NK-92 (cell line): ENCODE measurements around the gene USP49.

Experiments
- DNase-seq: peaks from one replicate; lab custom pipeline; 2025; ENCODE audit not compliant: unreplicated experiment; lab: John Stamatoyannopoulos, UW

USP49 gene

DNA sequence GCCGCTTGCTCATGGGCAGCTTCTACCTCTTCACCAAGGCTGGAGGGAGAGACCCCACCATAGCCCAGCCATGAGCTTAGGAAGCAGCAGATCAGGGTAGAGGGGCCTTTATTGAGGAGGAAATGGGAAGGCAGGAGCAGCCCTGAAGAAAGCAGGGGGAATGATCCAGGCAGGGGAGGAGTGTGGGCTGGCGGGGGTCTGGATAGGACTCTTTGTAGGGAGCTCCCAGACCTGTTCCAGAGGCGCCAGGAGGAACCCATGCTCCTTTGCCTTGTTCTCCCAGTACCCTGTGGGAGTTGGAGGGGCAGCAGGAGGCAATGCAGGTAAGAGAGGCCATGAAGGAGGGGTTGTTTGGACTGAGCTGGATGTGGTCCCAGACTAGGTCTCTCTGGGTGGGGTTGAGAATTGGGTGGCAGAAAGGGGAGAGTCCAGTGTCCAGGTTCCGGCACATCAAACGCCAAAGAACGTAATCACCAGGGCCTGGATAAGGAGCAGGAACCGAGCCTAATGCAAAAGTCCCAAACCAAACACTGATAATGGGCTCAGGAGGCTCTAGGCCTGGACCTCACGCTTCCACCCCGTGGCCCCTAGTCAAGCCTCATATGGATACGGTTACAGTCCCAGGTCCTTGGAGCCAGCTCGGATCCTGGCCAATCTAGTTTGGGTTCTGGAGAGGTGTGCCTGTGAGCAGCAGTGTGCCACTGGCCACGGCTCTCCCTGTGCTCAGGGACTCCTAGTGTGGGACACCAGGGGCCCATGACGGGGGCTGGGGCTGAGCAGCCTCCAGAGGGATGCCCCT lies 135.9 kb downstream of the USP49 start:
- no peak for DNase-seq

- no peak for DNase-seq
Measured at GRCh38 chr6:41758641-41759035, 136.5 kb downstream of the USP49 start.

DNA sequence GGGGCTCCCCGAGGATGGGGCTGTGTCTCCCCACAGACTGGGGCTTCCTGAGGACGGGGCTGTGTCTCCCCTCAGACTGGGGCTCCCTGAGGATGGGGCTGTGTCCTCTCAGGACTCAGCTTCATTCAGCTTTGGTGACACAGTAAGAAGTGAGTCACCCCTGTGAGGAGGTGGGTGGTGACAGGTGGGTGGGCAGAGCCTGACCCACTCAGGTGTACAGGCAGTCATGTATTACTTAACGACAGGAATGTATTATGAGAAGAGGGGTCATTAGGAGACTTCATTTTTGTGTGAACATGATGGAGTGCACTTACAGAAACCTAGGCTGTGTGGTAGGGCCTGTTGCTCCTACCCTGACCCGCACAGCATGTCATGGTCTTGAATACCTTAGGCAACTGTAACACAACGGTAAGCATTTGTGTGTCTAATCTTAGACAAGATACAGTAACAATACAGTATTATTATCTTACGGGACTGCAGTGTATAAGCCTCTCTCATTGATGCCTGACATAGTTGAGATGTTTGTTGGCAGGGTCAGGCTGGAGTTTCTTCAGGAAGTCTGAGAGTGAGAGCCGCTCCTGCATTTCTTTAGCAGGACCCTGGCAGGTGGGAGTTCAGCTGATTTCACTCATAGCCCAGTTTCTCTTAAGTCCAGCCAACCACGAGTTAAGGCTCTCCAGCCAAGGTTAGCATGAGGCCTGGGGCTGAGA lies 137.1 kb downstream of the USP49 start:
- DNase-seq = no peak

DNA sequence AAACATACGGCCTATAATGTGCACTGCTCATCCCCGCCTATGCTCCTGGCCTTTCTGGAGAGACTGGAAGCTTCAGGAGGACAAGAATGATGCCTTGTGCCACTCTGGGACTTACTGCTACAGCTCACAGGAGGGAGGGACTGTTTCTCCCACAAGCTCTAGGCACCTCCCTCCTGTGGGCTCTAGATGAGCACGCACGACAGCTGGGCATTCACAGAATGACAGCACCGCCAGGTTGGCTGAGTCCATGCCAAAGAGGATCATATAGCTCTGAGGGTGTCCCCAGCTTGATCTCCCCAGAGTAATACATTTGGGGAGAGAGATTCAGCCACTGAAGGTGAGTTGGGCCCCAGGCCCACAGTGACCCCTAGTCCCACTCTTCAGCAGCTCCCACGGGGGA lies 137.9 kb downstream of the USP49 start:
- DNase-seq = no peak

DNA sequence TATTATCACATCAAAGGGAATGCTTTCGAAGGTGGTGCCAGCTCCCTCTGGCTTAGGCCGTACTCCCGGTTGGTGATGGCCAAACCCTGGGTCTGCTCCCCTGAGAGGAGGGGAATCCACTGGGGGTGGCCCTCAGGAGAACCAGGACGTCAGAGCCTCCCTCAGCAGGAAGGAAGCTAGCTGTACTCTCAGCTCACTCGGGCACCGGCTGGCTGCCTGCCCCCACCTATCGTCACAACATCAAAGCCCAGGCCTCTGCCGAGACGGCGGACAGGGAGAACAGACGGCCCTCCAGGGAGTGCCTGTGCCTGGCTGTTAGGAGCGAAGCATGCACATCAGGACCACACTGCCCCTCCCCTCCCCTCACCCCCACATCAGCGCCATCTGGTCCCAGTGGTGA lies 138.8 kb downstream of the USP49 start:
- no peak for DNase-seq

GRCh38 chr6:41755895-41756294 lies 139.3 kb downstream of the USP49 start:
- no peak for DNase-seq

DNA sequence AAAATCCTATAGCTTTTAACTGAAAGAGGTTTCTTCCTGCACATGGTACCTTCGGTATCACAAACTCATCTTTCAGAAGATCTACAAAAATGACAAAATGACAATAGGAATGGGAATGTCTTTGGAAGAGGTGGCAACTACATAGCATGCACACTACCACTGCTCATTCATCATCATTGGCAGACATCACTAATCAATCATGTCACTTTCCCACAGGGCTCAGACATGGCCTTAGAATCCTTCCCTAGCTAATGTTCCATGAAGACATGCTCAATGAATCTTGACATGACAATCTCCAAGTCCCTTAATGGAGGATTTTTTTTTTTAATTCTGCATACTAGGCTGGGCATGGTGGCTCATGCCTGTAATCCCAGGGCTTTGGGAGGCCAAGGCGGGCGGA lies 144.8 kb downstream of the USP49 start:
- DNase-seq = no peak

DNA sequence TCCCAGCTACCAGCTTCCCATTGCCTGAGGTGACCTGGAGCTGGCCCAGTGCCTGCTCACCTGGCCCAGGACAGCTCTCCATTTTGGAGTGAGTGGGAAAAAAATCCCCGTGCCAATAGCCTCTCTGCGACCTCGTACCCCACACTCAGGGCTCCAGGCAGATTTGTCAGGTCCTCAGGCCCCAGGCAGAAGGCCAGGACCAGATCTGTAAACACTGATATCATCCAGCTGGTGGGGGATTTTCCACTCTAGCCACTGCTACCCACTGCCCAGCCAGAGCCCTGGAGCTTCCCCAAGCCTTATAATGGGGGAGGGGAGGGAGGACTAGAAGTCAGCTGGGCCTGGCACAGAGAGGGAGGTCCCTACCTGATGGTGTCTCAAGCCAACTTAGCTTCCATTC lies 146.6 kb downstream of the USP49 start:
- no peak for DNase-seq

DNA sequence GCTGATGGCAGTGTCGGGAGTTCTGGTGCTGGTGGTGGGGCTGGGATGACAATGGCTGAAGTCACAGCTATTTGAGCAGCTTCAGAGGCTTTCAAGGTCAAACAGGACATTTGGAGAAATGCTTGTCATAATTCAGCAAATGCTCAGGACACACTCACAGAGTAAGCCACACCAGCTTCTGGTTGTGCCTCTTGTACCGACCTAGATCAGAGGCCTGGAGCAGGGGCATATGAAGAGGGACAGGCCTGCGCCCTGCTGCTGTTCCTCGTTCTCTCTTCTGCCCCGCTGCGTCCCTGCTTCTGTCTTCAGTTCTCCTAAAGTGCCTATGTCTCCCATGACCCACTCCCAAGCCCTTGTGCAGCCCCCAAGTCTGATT lies 147.1 kb downstream of the USP49 start:
- no peak for DNase-seq

GRCh38 chr6:41747256-41748101 lies 147.7 kb downstream of the USP49 start, which contains the start of gene PGC:
Gene PGC, minus strand, starts transcription at chr6:41747397. Its CDS starts 63 bp downstream, at chr6:41747334.
- DNase-seq = no peak

- DNase-seq = no peak
Measured at GRCh38 chr6:41746107-41746506, 149.1 kb downstream of the USP49 start.

DNA sequence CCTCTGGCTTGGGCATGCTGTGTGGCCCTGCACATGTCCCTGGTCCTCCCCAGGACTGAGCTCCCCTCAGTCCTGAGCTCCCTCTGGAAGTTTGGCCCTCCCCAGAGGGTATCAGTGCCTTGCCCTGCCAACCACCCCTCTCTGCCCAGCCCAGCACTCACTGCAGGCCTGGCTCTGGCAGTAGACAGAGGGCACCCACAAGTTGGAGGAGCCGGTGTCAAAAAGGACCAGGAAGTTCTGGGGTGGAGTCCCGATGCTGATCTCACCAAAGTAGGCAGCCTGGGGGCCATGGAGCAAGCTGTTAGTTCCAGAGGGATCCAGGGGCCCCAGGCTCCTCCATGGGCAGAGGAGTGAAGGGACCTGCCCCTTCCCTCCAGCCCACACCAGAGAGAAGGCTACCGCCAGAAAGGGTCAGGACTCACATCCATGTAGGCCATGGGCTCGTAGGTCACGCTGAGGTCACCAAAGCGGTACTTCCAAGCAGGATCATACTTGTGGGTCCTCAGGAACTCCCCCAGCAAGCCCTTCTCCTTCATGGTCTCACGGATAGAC lies 150.9 kb downstream of the USP49 start:
- no peak for DNase-seq

GRCh38 chr6:41743406-41744235 lies 151.6 kb downstream of the USP49 start:
- DNase-seq = no peak

DNA sequence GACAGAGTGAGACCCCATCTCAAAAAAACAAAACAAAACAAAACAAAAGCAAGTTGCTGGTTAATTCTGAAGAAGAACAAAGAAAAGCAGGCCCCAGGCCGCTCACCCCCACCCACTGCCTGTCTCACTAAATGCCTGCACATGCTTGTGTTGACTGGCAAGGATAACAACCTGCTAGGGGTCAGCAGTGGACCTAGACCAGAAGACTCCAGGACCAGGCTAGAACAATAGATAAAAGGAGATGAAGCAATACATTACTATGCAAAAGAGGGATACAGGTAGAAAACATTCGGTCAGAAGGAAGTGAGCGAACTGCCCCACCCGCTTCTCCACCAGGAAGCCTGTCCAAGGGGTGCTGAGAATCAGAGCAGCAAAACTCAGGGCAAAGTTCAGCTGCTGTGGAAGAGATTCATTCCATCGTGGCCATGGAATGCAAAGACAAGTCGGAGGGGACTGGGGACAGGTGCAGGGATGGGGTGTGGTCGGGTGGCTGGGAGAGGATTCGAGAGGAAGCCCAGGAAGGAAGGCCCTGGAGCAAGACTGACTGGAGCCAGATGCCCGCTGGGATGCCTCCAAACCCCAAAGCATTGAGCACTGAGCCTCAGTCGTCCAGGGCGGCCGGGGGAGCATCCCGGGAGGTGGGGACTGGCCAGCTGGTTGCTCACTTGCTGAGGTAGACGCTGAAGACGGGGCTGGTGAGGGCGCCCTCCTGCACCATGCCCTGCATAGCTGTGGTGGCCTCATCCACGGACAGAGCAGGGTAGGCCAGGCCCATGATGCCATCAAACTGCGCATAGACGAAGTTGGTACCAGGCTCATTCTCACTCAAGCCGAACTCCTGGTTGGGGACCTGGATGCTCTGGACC lies 153.3 kb downstream of the USP49 start:
- no peak for DNase-seq

DNA sequence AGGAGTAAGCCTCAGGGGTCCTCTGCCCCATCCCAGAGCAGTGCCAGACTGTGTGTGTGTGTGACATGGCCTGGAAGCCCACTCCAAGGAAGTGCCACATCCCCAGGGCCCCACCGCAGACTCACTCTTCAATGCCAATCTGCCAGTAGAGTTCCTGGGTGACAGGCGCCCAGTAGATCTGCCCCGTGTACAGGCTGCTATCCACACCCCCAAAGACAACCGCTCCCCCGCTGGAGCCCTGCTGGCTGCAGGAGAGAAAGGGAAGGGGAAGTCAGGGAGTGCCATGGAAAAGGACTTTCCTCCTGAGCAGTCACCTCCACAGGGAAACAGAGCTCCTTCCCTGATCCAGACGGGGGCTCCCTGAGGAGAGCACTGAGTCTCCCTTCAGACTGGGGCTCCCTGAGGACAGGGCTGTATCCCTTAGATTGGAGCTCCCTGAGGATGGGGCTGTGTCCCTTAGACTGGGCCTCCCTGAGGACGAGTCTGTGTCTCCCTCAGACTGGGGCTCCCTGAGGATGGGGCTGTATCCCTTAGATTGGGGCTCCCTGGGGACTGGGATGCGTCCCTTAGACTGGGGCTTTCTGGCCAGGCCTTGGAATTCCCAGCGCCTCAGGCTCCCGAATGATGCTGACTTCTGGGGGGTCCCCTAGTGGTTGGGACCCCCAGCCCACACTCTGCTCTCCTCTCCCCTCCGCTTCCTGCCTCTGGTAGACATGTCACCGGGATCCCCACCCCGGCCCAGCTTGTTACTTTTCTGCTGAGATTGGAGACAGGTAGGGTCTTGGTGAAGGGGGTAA lies 154.6 kb downstream of the USP49 start:
- DNase-seq = no peak
